Endothelial cell of umbilical vein (primary cell): ENCODE data around the gene TNFRSF21. TPM values are rescaled to one million over a fixed set of nuclear protein-coding genes. Genes with fewer than 3 reads are reported as not detected.

Experiments used
- BruUV-seq: library from RNA; stranded (reverse); fragments of 400-500 nt; replicated peaks from 2 replicates; lab custom pipeline; 2021; lab: Mats Ljungman, UMichigan
- CTCF ChIA-PET: fragments of 300-600, 350-600 bp; sonication (Branson Sonifier 250); formaldehyde crosslinking; loops from one replicate; lab custom pipeline; 2021; ENCODE audit warnings: antibody characterized with exemption, inconsistent platforms; lab: Charles Lee
- POLR2A ChIA-PET: fragments of 300-600, 350-600 bp; sonication (Branson Sonifier 250); formaldehyde crosslinking; loops from one replicate; lab custom pipeline; 2021; ENCODE audit warnings: antibody characterized with exemption, inconsistent platforms; lab: Charles Lee
- DNase-seq: peaks from one replicate; pipeline ENCODE4 v3.0.0-alpha.2; 2011; ENCODE audit warnings: low read depth, low spot score
- FAIRE-seq: peaks from 2 replicates; lab custom pipeline; 2011; peaks lifted over from hg19 to GRCh38; lab: Jason Lieb, UNC
- H2AFZ ChIP-seq: 2 replicates; pipeline ENCODE4 v1.6.0; 2012; ENCODE audit warnings: low read depth, low read length, control low read depth, inconsistent platforms
- H3K27ac ChIP-seq: 2 replicates; pipeline ENCODE4 v1.5.1; 2011; ENCODE audit warnings: low read depth, mild to moderate bottlenecking, control low read depth, low read length, moderate library complexity; ENCODE audit not compliant: insufficient read depth
- H3K27me3 ChIP-seq, 2 experiments: 2 replicates each; pipeline versions ENCODE4 v1.6.0 to v1.6.1; 2011; ENCODE audit warnings: low read length in 2 of 2, mixed read lengths in 1 of 2; ENCODE audit not compliant: control insufficient read depth in 2 of 2, insufficient read depth in 2 of 2
- H3K36me3 ChIP-seq, 2 experiments: 2 replicates in 1 of 2; 3 replicates in 1 of 2; pipeline ENCODE4 v1.5.1; 2011; ENCODE audit warnings: low read length in 2 of 2, mild to moderate bottlenecking in 1 of 2, moderate library complexity in 1 of 2; ENCODE audit not compliant: control insufficient read depth in 2 of 2, insufficient read depth in 2 of 2; ENCODE audit errors: extremely low read depth in 1 of 2
- H3K4me1 ChIP-seq: 3 replicates; pipeline ENCODE4 v1.5.1; 2011; ENCODE audit warnings: mild to moderate bottlenecking, low read length; ENCODE audit not compliant: control insufficient read depth, insufficient read depth; ENCODE audit errors: extremely low read depth
- H3K4me2 ChIP-seq: 2 replicates; pipeline ENCODE4 v1.6.1; 2011; ENCODE audit warnings: low read length, control low read depth, mixed read lengths; ENCODE audit not compliant: insufficient read depth
- H3K4me3 ChIP-seq, 3 experiments: fragments of 200-600 bp in 1 of 3; sonication (generic), shearing (Covaris generic) in 1 of 3; replicated peaks in 1 of 3; 2 replicates each; pipeline ENCODE4 v1.5.1; 2011 to 2016; ENCODE audit warnings: control low read depth in 3 of 3, low read length in 3 of 3, mild to moderate bottlenecking in 2 of 3, inconsistent platforms in 1 of 3, low read depth in 1 of 3, moderate library complexity in 1 of 3; ENCODE audit not compliant: insufficient read depth in 1 of 3
- H3K79me2 ChIP-seq: 2 replicates; pipeline ENCODE4 v1.6.0; 2012; ENCODE audit warnings: low read length, inconsistent platforms; ENCODE audit not compliant: control insufficient read depth, insufficient read depth
- H3K9ac ChIP-seq: replicated peaks from 2 replicates; pipeline ENCODE3; 2011; ENCODE audit warnings: low read length, control low read depth; ENCODE audit not compliant: insufficient read depth; ENCODE audit errors: extremely low read depth
- H3K9me1 ChIP-seq: replicated peaks from 3 replicates; pipeline ENCODE4 v1.6.0; 2011; ENCODE audit warnings: mild to moderate bottlenecking, low read length; ENCODE audit not compliant: control insufficient read depth, insufficient read depth; ENCODE audit errors: extremely low read depth
- H3K9me3 ChIP-seq: replicated peaks from 2 replicates; pipeline ENCODE4 v1.5.1; 2012; ENCODE audit warnings: low read length, inconsistent platforms; ENCODE audit not compliant: control insufficient read depth, insufficient read depth
- H4K20me1 ChIP-seq: replicated peaks from 2 replicates; pipeline ENCODE3; 2011; ENCODE audit warnings: mild to moderate bottlenecking, low read length; ENCODE audit not compliant: control insufficient read depth, insufficient read depth; ENCODE audit errors: extremely low read depth
- CTCF ChIP-seq, 2 donors: IDR thresholded peaks; 1 replicate in 1 of 2; 2 replicates in 1 of 2; pipeline ENCODE4 v1.5.1; 2011; ENCODE audit warnings: low read length in 2 of 2, mild to moderate bottlenecking in 2 of 2, moderate library complexity in 2 of 2, control low read depth in 1 of 2, inconsistent platforms in 1 of 2, low read depth in 1 of 2; ENCODE audit not compliant: insufficient read depth in 1 of 2; ENCODE audit errors: extremely low read depth in 1 of 2
- EZH2 ChIP-seq: IDR thresholded peaks from 2 replicates; pipeline ENCODE4 v1.6.1; 2012; ENCODE audit warnings: borderline replicate concordance, low read depth, mild to moderate bottlenecking, moderate library complexity, low read length, inconsistent platforms; ENCODE audit not compliant: severe bottlenecking
- FOS ChIP-seq: IDR thresholded peaks from 2 replicates; pipeline ENCODE4 v1.6.1; 2011; ENCODE audit warnings: mild to moderate bottlenecking, low read length, moderate library complexity, borderline replicate concordance; ENCODE audit not compliant: insufficient read depth
- GATA2 ChIP-seq: IDR thresholded peaks from 2 replicates; pipeline ENCODE4 v1.7.0; 2011; ENCODE audit warnings: low read depth, mild to moderate bottlenecking, moderate library complexity, mixed read lengths, low read length; ENCODE audit not compliant: insufficient read length, insufficient read depth
- JUN ChIP-seq: IDR thresholded peaks from 2 replicates; pipeline ENCODE4 v1.6.1; 2011; ENCODE audit warnings: borderline replicate concordance, low read depth; ENCODE audit not compliant: insufficient read length, insufficient read depth
- MAX ChIP-seq: IDR thresholded peaks from 2 replicates; pipeline ENCODE4 v1.6.1; 2011; ENCODE audit not compliant: insufficient read depth, insufficient read length
- MYC ChIP-seq: IDR thresholded peaks from one replicate; pipeline ENCODE4 v1.6.1; 2011; ENCODE audit warnings: mild to moderate bottlenecking, low read depth, low read length
- POLR2A ChIP-seq: IDR thresholded peaks from 2 replicates; pipeline ENCODE4 v1.6.1; 2012; ENCODE audit warnings: low read depth, mild to moderate bottlenecking, control low read depth, low read length
- POLR2AphosphoS5 ChIP-seq: IDR thresholded peaks from 2 replicates; pipeline ENCODE4 v1.6.1; 2012; ENCODE audit warnings: low read depth, mild to moderate bottlenecking, control low read depth, low read length, moderate library complexity; ENCODE audit not compliant: insufficient read depth
- dilution Hi-C: fragments of 300-500 bp; cut with MboI; formaldehyde crosslinking; loops from one replicate; pipeline ENCODE4 v1.15.0; 2019; ENCODE audit warnings: low sequenced_read_pairs; ENCODE audit not compliant: extremely low pct_ligation_motif_present
- intact Hi-C: fragments of 100-400 bp; cut with micrococcal nuclease; formaldehyde crosslinking; loops from one replicate; pipeline ENCODE4 v1.10.0; 2022
- polyA plus RNA-seq, 4 experiments: library from polyadenylated mRNA; depleted of rRNA in 3 of 4; stranded (reverse) in 3 of 4; unstranded in 1 of 4; fragments of >200 nt; gene quantifications; 2 replicates each; pipeline versions ENCODE4 v1.2.1 to v1.2.3, GENCODE V29; 2011 to 2012; ENCODE audit warnings: missing spikeins in 1 of 4
- total RNA-seq: library from RNA; stranded (reverse); gene quantifications from 2 replicates; pipeline ENCODE4 v1.2.3, GENCODE V29; 2021

The TNFRSF21 gene
- total and polyA plus RNA-seq, 2 donors (not counting 3 experiments of a cell fraction or from before 2014, with no cell fraction given) = 26.0 to 40.6 TPM

- no peak overlapping the region for H2AFZ ChIP-seq
- H4K20me1 ChIP-seq = no peaks in the 10 kb centered on the region
- CTCF ChIA-PET = interaction anchor here (0.7 to 1.8 kb wide), 2 partner anchors 10 to 11 kb away, joined by 3 to 9 read pairs; no protein-coding TSS in a partner anchor
- H3K9me3 ChIP-seq = no peaks in the 10 kb centered on the region
- H3K9me1 ChIP-seq = no peaks in the 10 kb centered on the region
- H3K4me2 ChIP-seq = no peak overlapping the region
- H3K27ac ChIP-seq = no peak overlapping the region
- H3K27me3 ChIP-seq = no peaks in the 10 kb centered on the region
- intact Hi-C loops = no loop called here
- peaks cover 3 to 6% of the 10 kb centered on the region in 2 experiments for H3K36me3 ChIP-seq
- no peak overlapping the region for H3K4me3 ChIP-seq
- no peaks in the 10 kb centered on the region for H3K79me2 ChIP-seq
- no peak overlapping the region for H3K9ac ChIP-seq
- no peaks in the 10 kb centered on the region for H3K4me1 ChIP-seq
- POLR2A ChIA-PET = no interaction called here
- dilution Hi-C loops = no loop called here
- TF ChIP-seq POLR2AphosphoS5 (no peak), FOS (no peak), MAX (no peak), GATA2 (no peak), JUN (no peak)
- DNase-seq = no peak
- FAIRE-seq = no peak
- BruUV-seq = no TSS peak
Measured at GRCh38 chr6:47250302-47250701, 59.4 kb downstream of the TNFRSF21 start.

GRCh38 chr6:47248446-47248845 is 61.3 kb downstream of the TNFRSF21 start:
- no peaks in the 10 kb centered on the region for H3K79me2 ChIP-seq
- no peak for TF ChIP-seq POLR2AphosphoS5
- no peak for TF ChIP-seq CTCF (IDR thresholded peaks at IDR 0.05; ENCODE audit: extremely low read depth in 1 of 2, insufficient read depth in 1 of 2, low read depth in 1 of 2, low read length in 2 of 2)
- TF ChIP-seq POLR2A = no peak
- no peak for TF ChIP-seq MAX
- no peak for TF ChIP-seq EZH2
- TF ChIP-seq MYC = no peak
- TF ChIP-seq FOS = no peak
- TF ChIP-seq GATA2 = no peak
- TF ChIP-seq JUN = no peak
- no peak overlapping the region for H2AFZ ChIP-seq
- BruUV-seq = no TSS peak
- intact Hi-C loops = no loop called here
- POLR2A ChIA-PET = no interaction called here
- CTCF ChIA-PET = no interaction called here
- no peak overlapping the region for H3K27ac ChIP-seq
- peaks cover 3 to 6% of the 10 kb centered on the region in 2 experiments for H3K36me3 ChIP-seq
- H3K27me3 ChIP-seq = no peaks in the 10 kb centered on the region
- H3K9me3 ChIP-seq = no peaks in the 10 kb centered on the region
- H4K20me1 ChIP-seq = no peaks in the 10 kb centered on the region
- no peak overlapping the region for H3K4me2 ChIP-seq
- no peaks in the 10 kb centered on the region for H3K4me1 ChIP-seq
- FAIRE-seq (no peak), DNase-seq (peak; percentile 37)
- H3K9ac ChIP-seq = no peak overlapping the region
- dilution Hi-C loops = loop anchor here (25.0 kb wide), 1 partner anchor 161 kb away; no protein-coding TSS in a partner anchor
- no peak overlapping the region for H3K4me3 ChIP-seq
- no peaks in the 10 kb centered on the region for H3K9me1 ChIP-seq
